Kidney capillary endothelial cell (primary cell): Measurements from ENCODE around the gene CD74.

Experiments used
- DNase-seq: peaks from one replicate; pipeline ENCODE4 v3.0.0-alpha.2; 2018; ENCODE audit warnings: low spot score

Gene CD74

DNA sequence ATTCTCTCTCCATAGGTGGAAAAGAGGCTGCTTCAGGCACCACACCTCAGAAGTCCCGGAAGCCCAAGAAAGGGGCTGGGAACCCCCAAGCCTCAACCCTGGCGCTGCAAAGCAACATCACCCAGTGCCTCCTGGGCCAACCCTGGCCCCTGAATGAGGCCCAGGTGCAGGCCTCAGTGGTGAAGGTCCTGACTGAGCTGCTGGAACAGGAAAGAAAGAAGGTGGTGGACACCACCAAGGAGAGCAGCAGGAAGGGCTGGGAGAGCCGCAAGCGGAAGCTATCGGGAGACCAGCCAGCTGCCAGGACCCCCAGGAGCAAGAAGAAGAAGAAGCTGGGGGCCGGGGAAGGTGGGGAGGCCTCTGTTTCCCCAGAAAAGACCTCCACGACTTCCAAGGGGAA lies 16.4 kb downstream of the CD74 start:
- no peak for DNase-seq

DNA sequence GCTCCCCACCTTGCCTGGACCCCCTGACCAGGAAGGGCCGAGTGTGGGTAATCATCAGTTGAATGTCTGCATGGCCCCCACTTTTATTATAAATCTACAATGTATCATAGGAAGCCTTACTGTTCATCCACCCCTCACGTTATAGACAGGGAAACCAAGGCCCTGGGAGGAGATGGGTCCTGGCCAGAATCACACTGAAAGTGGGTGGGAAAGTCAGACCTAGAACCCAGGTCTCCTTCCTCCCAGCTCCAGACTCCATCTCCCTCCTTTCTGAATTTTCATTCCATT lies 17.1 kb downstream of the CD74 start:
- no peak for DNase-seq

GRCh38 chr5:150394912-150395687 lies 17.6 kb downstream of the CD74 start:
- DNase-seq: no peak

DNA sequence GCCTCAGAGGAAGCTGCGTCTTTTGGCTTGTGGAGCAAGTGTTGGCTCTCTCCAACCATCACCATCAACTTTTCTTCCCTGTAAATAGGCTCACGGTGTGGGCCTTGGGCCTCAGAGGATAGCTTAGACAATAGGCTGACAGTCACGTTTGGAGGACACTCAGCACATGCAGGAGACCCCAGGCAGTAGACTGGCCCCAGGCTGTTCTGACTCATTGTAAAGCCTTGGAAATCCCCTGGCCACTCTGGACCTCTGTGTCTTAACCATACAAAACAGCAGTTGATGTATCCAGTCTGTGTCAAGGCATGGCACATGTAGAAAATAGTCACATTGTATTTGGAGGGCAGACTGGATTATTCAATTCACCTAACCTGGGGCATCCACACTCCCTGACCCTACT lies 18.6 kb downstream of the CD74 start:
- no peak for DNase-seq

DNA sequence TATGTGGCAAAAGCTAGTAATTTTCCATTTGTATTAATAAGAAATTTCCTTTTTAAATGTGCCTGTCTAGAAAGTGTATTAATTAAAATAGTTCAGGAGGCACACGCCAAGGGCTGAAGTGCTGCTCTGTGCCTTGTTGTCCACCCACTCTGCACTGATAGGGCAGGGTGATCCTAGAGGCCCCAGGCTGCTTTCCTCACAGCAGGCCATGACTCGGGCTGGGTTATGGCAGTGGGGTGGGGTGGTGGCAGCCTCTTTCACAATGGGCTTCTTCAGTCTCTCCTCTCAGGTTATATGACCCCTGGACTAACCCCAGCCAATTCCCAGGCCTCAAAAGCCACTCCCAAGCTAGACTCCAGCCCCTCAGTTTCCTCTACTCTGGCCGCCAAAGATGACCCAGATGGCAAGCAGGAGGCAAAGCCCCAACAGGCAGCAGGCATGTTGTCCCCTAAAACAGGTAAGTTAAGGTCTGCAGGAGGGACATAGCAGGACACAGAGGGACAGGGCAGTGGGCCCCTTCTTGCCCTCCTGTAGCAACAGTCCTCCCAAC lies 19.5 kb downstream of the CD74 start:
- no peak for DNase-seq

DNA sequence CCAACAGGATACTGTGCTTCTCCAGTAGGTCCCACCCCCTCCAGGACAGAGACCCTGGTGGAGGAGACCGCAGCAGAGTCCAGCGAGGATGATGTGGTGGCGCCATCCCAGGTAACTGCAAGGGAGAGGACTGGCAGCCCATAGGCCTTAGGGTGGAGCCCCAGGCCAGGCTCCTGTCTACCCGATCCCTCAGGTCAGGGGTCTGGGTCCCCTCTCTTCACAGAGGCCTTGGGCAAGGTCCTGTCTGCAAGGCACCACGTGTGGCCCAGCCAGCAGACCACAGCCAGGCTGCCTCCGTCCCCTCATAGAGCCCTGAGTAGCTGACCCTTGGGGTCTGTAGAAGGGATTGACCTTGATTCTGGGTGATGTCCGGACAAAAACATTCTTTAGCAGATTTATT lies 20.0 kb downstream of the CD74 start:
- no peak for DNase-seq

DNA sequence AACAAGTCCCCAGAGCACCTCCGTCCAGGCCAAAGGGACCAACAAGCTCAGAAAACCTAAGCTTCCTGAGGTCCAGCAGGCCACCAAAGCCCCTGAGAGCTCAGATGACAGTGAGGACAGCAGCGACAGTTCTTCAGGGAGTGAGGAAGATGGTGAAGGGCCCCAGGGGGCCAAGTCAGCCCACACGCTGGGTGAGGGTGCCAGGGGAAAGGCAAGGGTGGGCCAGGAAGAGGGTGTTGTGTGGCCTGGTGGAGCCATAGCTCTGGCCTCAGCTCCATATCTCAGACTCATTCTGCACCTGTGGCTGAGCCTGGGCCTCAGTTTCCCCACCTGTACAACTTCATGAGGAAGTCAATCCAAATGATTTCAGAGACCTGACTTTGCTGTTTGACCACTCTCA lies 20.7 kb downstream of the CD74 start:
- no peak for DNase-seq

GRCh38 chr5:150391064-150391834 lies 21.5 kb downstream of the CD74 start:
- DNase-seq: no peak

- DNase-seq: no peak
These were observed 23.0 kb downstream of the CD74 start for GRCh38 chr5:150389531-150390266.

- DNase-seq: no peak
These were observed 26.5 kb downstream of the CD74 start for GRCh38 chr5:150386024-150386855.

- no peak for DNase-seq
These were observed 28.0 kb downstream of the CD74 start for GRCh38 chr5:150384701-150385100.

DNA sequence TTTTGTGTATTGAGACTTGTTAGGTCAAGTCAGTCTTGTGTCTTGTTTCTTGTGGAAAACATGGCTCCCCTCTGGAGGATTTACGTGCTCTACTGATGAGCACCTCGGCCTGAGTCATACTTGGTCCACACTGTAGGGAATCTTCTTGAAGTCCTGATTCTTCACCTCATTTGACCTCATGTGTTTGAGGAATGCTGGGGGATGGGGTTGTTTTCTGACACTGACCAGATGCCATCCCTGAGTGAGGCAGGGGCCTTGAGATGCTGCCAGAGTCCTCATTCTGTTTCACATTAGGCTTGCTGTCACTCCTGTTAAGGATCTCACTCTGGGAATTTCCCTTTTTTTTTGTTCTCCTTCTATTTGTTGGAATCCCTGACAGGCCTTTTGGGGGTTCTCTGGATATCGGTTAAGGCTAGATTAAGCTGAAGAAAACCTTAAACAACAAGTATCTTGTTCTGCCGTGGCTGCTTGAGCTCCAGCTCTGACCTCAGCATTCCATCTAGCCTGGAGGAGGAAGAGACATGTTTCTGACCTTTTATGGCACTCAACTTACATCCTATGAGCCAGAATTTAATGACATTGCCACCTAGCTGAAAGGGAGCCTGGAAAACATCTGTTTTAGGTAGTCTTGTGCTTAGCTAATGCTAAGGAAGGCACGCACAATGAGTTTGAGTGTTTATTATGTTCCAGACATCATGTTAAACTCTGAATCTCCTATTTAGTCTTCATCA lies 34.6 kb downstream of the CD74 start:
- DNase-seq: no peak

- DNase-seq: no peak
These were observed 35.6 kb downstream of the CD74 start for GRCh38 chr5:150376799-150377771.

DNA sequence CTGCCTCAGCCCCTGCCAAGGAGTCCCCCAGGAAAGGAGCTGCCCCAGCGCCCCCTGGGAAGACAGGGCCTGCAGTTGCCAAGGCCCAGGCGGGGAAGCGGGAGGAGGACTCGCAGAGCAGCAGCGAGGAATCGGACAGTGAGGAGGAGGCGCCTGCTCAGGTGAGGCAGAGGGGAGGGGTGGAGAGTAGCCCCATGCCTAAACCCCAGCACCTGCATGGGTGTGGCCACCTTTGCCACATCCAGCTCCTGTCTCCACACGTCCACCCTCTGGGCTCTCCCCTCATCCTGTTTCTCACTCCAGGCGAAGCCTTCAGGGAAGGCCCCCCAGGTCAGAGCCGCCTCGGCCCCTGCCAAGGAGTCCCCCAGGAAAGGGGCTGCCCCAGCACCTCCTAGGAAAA lies 38.1 kb downstream of the CD74 start:
- no peak for DNase-seq

GRCh38 chr5:150372639-150373038 lies 40.1 kb downstream of the CD74 start:
- no peak for DNase-seq

DNA sequence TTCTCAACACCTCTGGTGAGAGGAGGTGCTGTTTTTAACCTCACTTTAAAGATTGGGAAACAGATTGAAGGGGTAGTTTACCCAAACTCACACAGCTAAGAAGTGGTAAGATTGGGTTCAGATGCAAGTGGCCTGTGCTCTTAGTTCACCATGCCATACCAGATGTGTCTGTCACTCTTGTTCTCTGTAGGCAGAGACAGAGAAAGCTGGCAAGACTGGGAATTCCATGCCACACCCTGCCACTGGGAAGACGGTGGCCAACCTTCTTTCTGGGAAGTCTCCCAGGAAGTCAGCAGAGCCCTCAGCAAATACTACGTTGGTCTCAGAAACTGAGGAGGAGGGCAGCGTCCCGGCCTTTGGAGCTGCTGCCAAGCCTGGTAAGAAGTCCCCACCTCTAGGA lies 44.2 kb downstream of the CD74 start:
- DNase-seq: no peak

- DNase-seq: no peak
These were observed 48.7 kb downstream of the CD74 start for GRCh38 chr5:150364004-150364403.

GRCh38 chr5:150363185-150363584 lies 49.5 kb downstream of the CD74 start:
- DNase-seq: no peak

DNA sequence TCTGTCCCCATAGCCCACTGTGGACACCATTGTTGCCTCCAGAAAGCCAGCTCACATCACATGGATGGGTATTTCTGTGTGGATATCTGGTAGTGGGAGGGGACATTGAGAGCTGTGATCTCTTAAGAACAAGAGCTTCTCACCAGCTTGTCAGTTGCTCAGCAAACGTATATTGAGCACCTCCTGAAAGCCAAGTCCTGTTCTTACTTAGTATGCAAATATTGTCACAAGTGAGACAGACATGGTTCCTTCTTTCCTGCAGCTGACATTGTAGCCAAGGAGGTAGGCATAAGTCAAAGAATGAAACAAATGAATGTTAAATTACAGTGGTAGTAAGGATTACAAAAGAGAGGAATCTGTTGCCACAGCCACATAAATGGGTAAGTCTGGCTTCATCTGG lies 51.4 kb downstream of the CD74 start:
- no peak for DNase-seq
